ENCODE data around the gene FEM1B.

FEM1B gene

GRCh38 chr15:68259883-68260282 is 17.7 kb upstream of the FEM1B start:
- no peak for DNase-seq (ENCODE audit: low spot score)

GRCh38 chr15:68261241-68261640 is 16.3 kb upstream of the FEM1B start:
- DNase-seq (ENCODE audit: low spot score) = no peak

GRCh38 chr15:68261980-68262379 is 15.6 kb upstream of the FEM1B start:
- DNase-seq (ENCODE audit: low spot score) = no peak

GRCh38 chr15:68262514-68263356 is 14.8 kb upstream of the FEM1B start:
- no peak for DNase-seq (ENCODE audit: low spot score)

GRCh38 chr15:68264282-68264681 is 13.3 kb upstream of the FEM1B start:
- no peak for DNase-seq (ENCODE audit: low spot score)

GRCh38 chr15:68265081-68265480 is 12.5 kb upstream of the FEM1B start:
- no peak for DNase-seq (ENCODE audit: low spot score)

- no peak for DNase-seq (ENCODE audit: low spot score)
Measured at GRCh38 chr15:68265674-68266073, 11.9 kb upstream of the FEM1B start.

- DNase-seq (ENCODE audit: low spot score) = no peak
Measured at GRCh38 chr15:68268405-68268804, 9.1 kb upstream of the FEM1B start.

- DNase-seq (ENCODE audit: low spot score) = no peak
Measured at GRCh38 chr15:68271854-68272471, 5.6 kb upstream of the FEM1B start.

GRCh38 chr15:68272721-68273271 is 4.7 kb upstream of the FEM1B start:
- DNase-seq (ENCODE audit: low spot score) = no peak

GRCh38 chr15:68274201-68274848 is 3.2 kb upstream of the FEM1B start:
- DNase-seq (ENCODE audit: low spot score) = no peak

- DNase-seq (ENCODE audit: low spot score) = no peak
Measured at GRCh38 chr15:68275165-68275746, 2.3 kb upstream of the FEM1B start.

GRCh38 chr15:68276668-68277067 is 877 bp upstream of the FEM1B start:
- no peak for DNase-seq (ENCODE audit: low spot score)

- no peak for DNase-seq (ENCODE audit: low spot score)
Measured at GRCh38 chr15:68277131-68277602, 378 bp upstream of the FEM1B start.

GRCh38 chr15:68278345-68278594 is 725 bp downstream of the FEM1B start:
- DNase-seq (ENCODE audit: low spot score) = no peak

GRCh38 chr15:68278595-68279405 is 1.3 kb downstream of the FEM1B start:
- DNase-seq (ENCODE audit: low spot score) = peak; percentile 73

- DNase-seq (ENCODE audit: low spot score) = peak; percentile 37
Measured at GRCh38 chr15:68279779-68280753, 2.5 kb downstream of the FEM1B start.

- DNase-seq (ENCODE audit: low spot score) = no peak
Measured at GRCh38 chr15:68281008-68281407, 3.5 kb downstream of the FEM1B start.

- DNase-seq (ENCODE audit: low spot score) = no peak
Measured at GRCh38 chr15:68283401-68283800, 5.9 kb downstream of the FEM1B start.

- DNase-seq (ENCODE audit: low spot score) = peak; percentile 75
Measured at GRCh38 chr15:68284616-68285258, 7.2 kb downstream of the FEM1B start.
